ES-I3 (cell line): ENCODE data around the gene SBSN.

Experiments
- H3K36me3 ChIP-seq: 2 replicates; pipeline ENCODE4 v1.6.1; 2013; ENCODE audit warnings: mild to moderate bottlenecking, low read length, control low read depth, moderate library complexity; ENCODE audit not compliant: insufficient read depth
- H3K4me1 ChIP-seq: 2 replicates; pipeline ENCODE4 v1.6.1; 2013; ENCODE audit warnings: mild to moderate bottlenecking, control low read depth, low read length; ENCODE audit not compliant: insufficient read depth
- H3K9ac ChIP-seq: 2 replicates; pipeline ENCODE4 v1.6.1; 2013; ENCODE audit warnings: low read depth, mild to moderate bottlenecking, low read length, moderate library complexity
- H3K9me3 ChIP-seq: 2 replicates; pipeline ENCODE4 v1.6.1; 2013; ENCODE audit warnings: mild to moderate bottlenecking, low read length, moderate library complexity; ENCODE audit not compliant: control insufficient read depth, insufficient read depth

SBSN gene

GRCh38 chr19:35546532-35546931 is 18.4 kb upstream of the SBSN start:
- H3K36me3 ChIP-seq: peaks cover 3% of the 10 kb centered on the region; the same call in 1 of the 2 replicates

GRCh38 chr19:35545855-35546381 is 17.8 kb upstream of the SBSN start:
- H3K9me3 ChIP-seq: no peaks in the 10 kb centered on the region
- peak overlapping the region; percentile 91 for H3K9ac ChIP-seq
- H3K4me1 ChIP-seq: peaks cover 5% of the 10 kb centered on the region; the same call in 1 of the 2 replicates
- peaks cover 3% of the 10 kb centered on the region; the same call in 1 of the 2 replicates for H3K36me3 ChIP-seq

More at GRCh38 chr19:35546532-35546931, 18.4 kb upstream of the SBSN start:
- Histone ChIP-seq H3K4me1 (peaks cover 5% of the 10 kb centered on the region; the same call in 1 of the 2 replicates), H3K9ac (peak overlapping the region; percentile 91), H3K9me3 (no peaks in the 10 kb centered on the region)

GRCh38 chr19:35545001-35545854 is 17.1 kb upstream of the SBSN start, which contains the start of gene TMEM147:
TSS of gene TMEM147 (plus strand) at chr19:35545626. CDS start at chr19:35545740, 114 bp downstream.
- Histone ChIP-seq H3K36me3 (peaks cover 3% of the 10 kb centered on the region; the same call in 1 of the 2 replicates), H3K9ac (peak within 1 kb of the TSS; percentile 91), H3K4me1 (peaks cover 5% of the 10 kb centered on the region; the same call in 1 of the 2 replicates), H3K9me3 (no peaks in the 10 kb centered on the region)

GRCh38 chr19:35544110-35544802 is 16.1 kb upstream of the SBSN start:
- no peaks in the 10 kb centered on the region for H3K9me3 ChIP-seq
- peaks cover 5% of the 10 kb centered on the region; the same call in 1 of the 2 replicates for H3K4me1 ChIP-seq
- peak overlapping the region; percentile 91 for H3K9ac ChIP-seq
- H3K36me3 ChIP-seq: peaks cover 3% of the 10 kb centered on the region; the same call in 1 of the 2 replicates

GRCh38 chr19:35543280-35544109 is 15.4 kb upstream of the SBSN start:
- H3K9me3 ChIP-seq: no peaks in the 10 kb centered on the region
- no peak overlapping the region for H3K9ac ChIP-seq
- H3K36me3 ChIP-seq: peaks cover 3% of the 10 kb centered on the region; the same call in 1 of the 2 replicates
- peaks cover 5% of the 10 kb centered on the region; the same call in 1 of the 2 replicates for H3K4me1 ChIP-seq

GRCh38 chr19:35542209-35542608 is 14.1 kb upstream of the SBSN start:
- peaks cover 3% of the 10 kb centered on the region; the same call in 1 of the 2 replicates for H3K36me3 ChIP-seq
- peaks cover 5% of the 10 kb centered on the region; the same call in 1 of the 2 replicates for H3K4me1 ChIP-seq
- H3K9ac ChIP-seq: no peak overlapping the region
- H3K9me3 ChIP-seq: no peaks in the 10 kb centered on the region

GRCh38 chr19:35540356-35540927 is 12.3 kb upstream of the SBSN start:
- Histone ChIP-seq H3K9ac (no peak overlapping the region), H3K36me3 (peaks cover 3% of the 10 kb centered on the region; the same call in 1 of the 2 replicates), H3K9me3 (no peaks in the 10 kb centered on the region), H3K4me1 (peaks cover 5% of the 10 kb centered on the region; the same call in 1 of the 2 replicates)

GRCh38 chr19:35539850-35540249 is 11.7 kb upstream of the SBSN start:
- Histone ChIP-seq H3K36me3 (peaks cover 3% of the 10 kb centered on the region; the same call in 1 of the 2 replicates), H3K4me1 (peaks cover 7% of the 10 kb centered on the region; the same call in 1 of the 2 replicates)

GRCh38 chr19:35539314-35539713 is 11.2 kb upstream of the SBSN start:
- H3K9me3 ChIP-seq: no peaks in the 10 kb centered on the region
- peaks cover 3% of the 10 kb centered on the region; the same call in 1 of the 2 replicates for H3K36me3 ChIP-seq
- H3K4me1 ChIP-seq: peaks cover 10% of the 10 kb centered on the region; the same call in 1 of the 2 replicates
- H3K9ac ChIP-seq: no peak overlapping the region

More at GRCh38 chr19:35539850-35540249, 11.7 kb upstream of the SBSN start:
- no peaks in the 10 kb centered on the region for H3K9me3 ChIP-seq
- no peak overlapping the region for H3K9ac ChIP-seq

- Histone ChIP-seq H3K9ac (no peak overlapping the region), H3K36me3 (no peaks in the 10 kb centered on the region), H3K4me1 (peaks cover 15% of the 10 kb centered on the region; the same call in 1 of the 2 replicates), H3K9me3 (no peaks in the 10 kb centered on the region)
Observed at GRCh38 chr19:35534803-35535480, 6.8 kb upstream of the SBSN start.

- H3K9me3 ChIP-seq: no peaks in the 10 kb centered on the region
- peak overlapping the region; percentile 15; the same call in 1 of the 2 replicates for H3K9ac ChIP-seq
- H3K4me1 ChIP-seq: peaks cover 15% of the 10 kb centered on the region; the same call in 1 of the 2 replicates
- no peaks in the 10 kb centered on the region for H3K36me3 ChIP-seq
Observed at GRCh38 chr19:35533822-35534392, 5.8 kb upstream of the SBSN start.

- Histone ChIP-seq H3K4me1 (peaks cover 15% of the 10 kb centered on the region; the same call in 1 of the 2 replicates), H3K9me3 (no peaks in the 10 kb centered on the region), H3K9ac (peak within 1 kb of the TSS; percentile 15; the same call in 1 of the 2 replicates), H3K36me3 (no peaks in the 10 kb centered on the region)
Observed at GRCh38 chr19:35533201-35533821, 5.2 kb upstream of the SBSN start, which contains the start of gene GAPDHS. TSS of gene GAPDHS (plus strand) at chr19:35533456. CDS start at chr19:35533528, 72 bp downstream.
